Calu3 (cell line): ENCODE results near the gene NAV2. TPM values are rescaled to one million over a fixed set of nuclear protein-coding genes. Genes with fewer than 3 reads are reported as not detected.

Experiments
- BruUV-seq: library from RNA; stranded (reverse); fragments of 400-500 nt; replicated peaks from 2 replicates; lab custom pipeline; 2021; lab: Mats Ljungman, UMichigan
- CTCF ChIA-PET: fragments of 300-600 bp; sonication (Branson Sonifier 250); formaldehyde crosslinking; loops from one replicate; lab custom pipeline; 2022; ENCODE audit warnings: antibody characterized with exemption; lab: Charles Lee
- DNase-seq: peaks from one replicate; pipeline ENCODE4 v3.0.0; 2022
- H3K27ac Mint-ChIP-seq: one replicate; pipeline ENCODE4 v1.8.0; 2022; ENCODE audit warnings: mixed read lengths; ENCODE audit not compliant: unreplicated experiment
- H3K27me3 Mint-ChIP-seq: one replicate; pipeline ENCODE4 v1.8.0; 2022; ENCODE audit warnings: mixed read lengths; ENCODE audit not compliant: unreplicated experiment
- H3K36me3 Mint-ChIP-seq: one replicate; pipeline ENCODE4 v1.8.0; 2022; ENCODE audit warnings: mild to moderate bottlenecking, moderate library complexity, mixed read lengths; ENCODE audit not compliant: insufficient read depth, unreplicated experiment
- H3K4me1 Mint-ChIP-seq: one replicate; pipeline ENCODE4 v1.8.0; 2022; ENCODE audit warnings: mild to moderate bottlenecking, low read depth, mixed read lengths; ENCODE audit not compliant: unreplicated experiment
- H3K4me3 Mint-ChIP-seq: one replicate; pipeline ENCODE4 v1.8.0; 2022; ENCODE audit warnings: mild to moderate bottlenecking, low read depth, moderate library complexity, mixed read lengths; ENCODE audit not compliant: unreplicated experiment
- H3K9me3 Mint-ChIP-seq: one replicate; pipeline ENCODE4 v1.8.0; 2022; ENCODE audit warnings: low read depth, mixed read lengths; ENCODE audit not compliant: unreplicated experiment
- CTCF ChIP-seq: fragments of 200-600 bp; IDR thresholded peaks from one replicate; pipeline ENCODE4 v1.8.0; 2022; ENCODE audit warnings: antibody characterized with exemption; ENCODE audit not compliant: unreplicated experiment
- intact Hi-C: fragments of 100-400 bp; cut with micrococcal nuclease; formaldehyde crosslinking; loops from one replicate; pipeline ENCODE4 v1.10.0; 2022; ENCODE audit not compliant: unreplicated experiment
- total RNA-seq: library from RNA; stranded (reverse); gene quantifications from 2 replicates; pipeline ENCODE4 v1.2.3, GENCODE V29; 2022

Gene NAV2
- total RNA-seq, 1 experiment from 2014 or later = 21.4 TPM

GRCh38 chr11:20016526-20016925 is 303.9 kb downstream of the NAV2 start:
- no peaks in the 10 kb centered on the region for H3K27me3 Mint-ChIP-seq
- intact Hi-C loops = no loop called here
- CTCF ChIA-PET = interaction anchor here (0.7 kb wide), 1 partner anchor 76 kb away, joined by 3 read pairs; no protein-coding TSS in a partner anchor

DNA sequence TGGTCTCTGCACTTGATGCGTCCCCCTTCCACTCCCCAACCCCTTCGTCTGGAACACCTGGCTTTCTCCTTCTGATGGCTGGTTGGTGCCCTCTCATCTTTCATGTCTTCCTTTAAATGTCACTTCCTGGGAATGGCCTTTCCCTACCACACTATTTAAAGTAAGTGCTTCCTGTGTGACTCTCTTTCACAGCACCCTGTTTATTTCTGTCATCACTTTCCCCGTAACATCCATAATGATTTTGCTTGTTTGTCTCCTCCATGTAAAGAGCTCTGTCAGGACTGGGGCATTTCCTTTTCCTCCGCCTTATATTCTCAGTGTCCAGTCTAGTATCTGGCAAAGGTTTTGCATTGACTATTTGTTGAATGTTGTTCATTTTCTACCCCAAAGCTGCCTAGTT is 304.7 kb downstream of the NAV2 start:
- peak overlapping the region; percentile 41 for H3K27ac Mint-ChIP-seq
- no TSS peak for BruUV-seq
- no peaks in the 10 kb centered on the region for H3K36me3 Mint-ChIP-seq
- intact Hi-C loops = no loop called here
- H3K4me3 Mint-ChIP-seq = no peak overlapping the region
- H3K9me3 Mint-ChIP-seq = no peaks in the 10 kb centered on the region
- H3K4me1 Mint-ChIP-seq = peaks cover 38% of the 10 kb centered on the region
- DNase-seq = no peak
- CTCF ChIA-PET = interaction anchor here (0.7 kb wide), 1 partner anchor 77 kb away, joined by 3 read pairs; no protein-coding TSS in a partner anchor
- no peaks in the 10 kb centered on the region for H3K27me3 Mint-ChIP-seq
- no peak for TF ChIP-seq CTCF

More at GRCh38 chr11:20016526-20016925, 303.9 kb downstream of the NAV2 start:
- H3K36me3 Mint-ChIP-seq = no peaks in the 10 kb centered on the region
- BruUV-seq = no TSS peak
- TF ChIP-seq CTCF = no peak
- no peak overlapping the region for H3K27ac Mint-ChIP-seq
- no peaks in the 10 kb centered on the region for H3K9me3 Mint-ChIP-seq
- H3K4me3 Mint-ChIP-seq = no peak overlapping the region
- DNase-seq = no peak
- peaks cover 44% of the 10 kb centered on the region for H3K4me1 Mint-ChIP-seq

- BruUV-seq = no TSS peak
- CTCF ChIA-PET = no interaction called here
- Mint-ChIP-seq H3K36me3 (no peaks in the 10 kb centered on the region), H3K4me3 (no peak overlapping the region), H3K27me3 (no peaks in the 10 kb centered on the region), H3K4me1 (peaks cover 30% of the 10 kb centered on the region), H3K27ac (no peak overlapping the region), H3K9me3 (no peaks in the 10 kb centered on the region)
- intact Hi-C loops = no loop called here
- no peak for DNase-seq
- no peak for TF ChIP-seq CTCF
Observed at GRCh38 chr11:20020198-20020597, 307.6 kb downstream of the NAV2 start.

DNA sequence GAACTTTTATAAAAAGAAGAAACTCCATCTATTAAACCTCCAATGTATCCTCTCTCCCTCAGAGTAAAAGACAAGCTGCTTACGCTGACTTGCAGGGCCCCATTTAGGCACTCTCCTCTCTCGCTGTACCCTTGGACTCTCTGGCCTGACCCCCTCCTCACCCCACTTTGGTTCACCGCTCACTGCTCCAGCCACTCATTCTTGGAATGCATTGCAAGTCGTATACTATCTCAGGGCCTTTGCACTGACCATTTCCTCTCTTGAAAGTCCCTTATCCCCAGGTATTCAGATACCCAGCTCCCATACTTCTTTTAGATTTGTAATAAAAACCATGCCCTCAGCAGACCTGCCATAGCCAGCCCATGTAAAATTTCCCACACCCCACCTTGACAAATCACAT is 308.1 kb downstream of the NAV2 start:
- H3K4me3 Mint-ChIP-seq = no peak overlapping the region
- no peaks in the 10 kb centered on the region for H3K9me3 Mint-ChIP-seq
- H3K4me1 Mint-ChIP-seq = peaks cover 30% of the 10 kb centered on the region
- intact Hi-C loops = no loop called here
- BruUV-seq = no TSS peak
- no peaks in the 10 kb centered on the region for H3K36me3 Mint-ChIP-seq
- TF ChIP-seq CTCF = no peak
- DNase-seq = no peak
- H3K27me3 Mint-ChIP-seq = no peaks in the 10 kb centered on the region
- H3K27ac Mint-ChIP-seq = no peak overlapping the region
- CTCF ChIA-PET = interaction anchor here (2.9 kb wide), 1 partner anchor 67 kb away, joined by 10 read pairs; no protein-coding TSS in a partner anchor
